AG04449 (cell line): Measurements from ENCODE around the gene ZBTB22.

Experiments used
- CTCF ChIA-PET: fragments of 350-600 bp; formaldehyde crosslinking; extraction: SDS; loops from one replicate; lab custom pipeline; 2021; ENCODE audit warnings: antibody characterized with exemption; lab: Yijun Ruan, JAX
- POLR2A ChIA-PET: fragments of 400-600, 350-600 bp; formaldehyde crosslinking; extraction: SDS; loops from one replicate; lab custom pipeline; 2020; ENCODE audit warnings: antibody characterized with exemption, inconsistent platforms; lab: Yijun Ruan, JAX
- DNase-seq: peaks from one replicate; pipeline ENCODE4 v3.0.0-alpha.2; 2010; ENCODE audit warnings: low read depth, low spot score
- H3K4me3 ChIP-seq: 2 replicates; pipeline ENCODE4 v1.5.1; 2011; ENCODE audit warnings: low read depth, mild to moderate bottlenecking, control low read depth, low read length
- TF ChIP-seq, protein P1 (sequence below): IDR thresholded peaks from one replicate; pipeline ENCODE4 v1.5.1; 2011; ENCODE audit warnings: mild to moderate bottlenecking, moderate library complexity, low read length, control low read depth, inconsistent platforms; ENCODE audit not compliant: insufficient read depth; ENCODE audit errors: missing control alignments

ZBTB22 gene

DNA sequence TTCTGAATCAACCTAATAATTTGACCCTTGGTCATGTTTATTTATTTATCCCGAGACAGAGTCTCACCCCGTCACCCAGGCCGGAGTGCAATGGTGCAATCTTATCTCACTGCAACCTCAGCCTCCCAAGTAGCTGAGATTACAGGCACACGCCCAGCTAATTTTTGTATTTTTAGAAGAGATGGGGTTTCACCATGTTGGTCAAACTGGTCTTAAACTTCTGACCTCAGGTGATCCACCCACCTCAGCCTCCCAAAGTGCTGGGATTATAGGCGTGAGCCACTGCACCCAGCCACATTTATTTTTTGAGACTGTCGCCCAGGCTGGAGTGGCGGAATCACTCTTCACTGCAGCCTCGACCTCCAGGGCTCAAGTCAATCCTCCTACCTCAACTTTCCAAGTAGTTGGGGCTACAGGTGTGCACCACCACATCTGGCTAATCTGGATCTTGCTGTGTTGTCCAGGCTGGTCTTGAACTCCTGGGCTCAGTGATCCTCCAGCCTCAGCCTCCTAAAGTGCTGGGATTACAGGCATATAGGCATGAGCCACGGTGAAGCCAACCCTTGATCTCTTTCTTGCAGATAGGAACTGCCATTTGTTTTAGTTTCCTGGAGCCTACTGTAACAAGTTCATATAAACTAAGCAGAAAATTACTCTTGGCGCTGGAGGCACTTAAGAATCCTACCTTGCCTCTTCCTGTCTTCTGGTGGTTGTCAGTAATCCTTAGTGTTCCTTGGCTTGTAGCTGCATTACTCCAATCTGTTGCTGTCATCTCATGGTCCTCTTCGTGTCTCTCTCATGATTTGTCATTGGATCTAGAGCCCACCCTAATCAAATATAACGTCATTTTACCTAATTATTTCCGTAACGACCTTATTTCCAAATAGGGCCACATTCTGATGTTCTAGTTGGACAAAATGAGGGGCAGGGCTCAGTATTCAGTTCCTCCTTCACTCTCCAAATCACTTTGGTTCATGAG, 43.3 kb downstream of the ZBTB22 start:
- H3K4me3 ChIP-seq: peak overlapping the region; percentile 93
- no peak for DNase-seq
- ChIA-PET POLR2A (no interaction called here), CTCF (interaction anchor here (1.4 to 6.1 kb wide), 2 partner anchors 15 to 117 kb away, joined by 3 to 41 read pairs; partner anchors contain the start of genes PFDN6 and WDR46)
- TF ChIP-seq, protein P1, sequence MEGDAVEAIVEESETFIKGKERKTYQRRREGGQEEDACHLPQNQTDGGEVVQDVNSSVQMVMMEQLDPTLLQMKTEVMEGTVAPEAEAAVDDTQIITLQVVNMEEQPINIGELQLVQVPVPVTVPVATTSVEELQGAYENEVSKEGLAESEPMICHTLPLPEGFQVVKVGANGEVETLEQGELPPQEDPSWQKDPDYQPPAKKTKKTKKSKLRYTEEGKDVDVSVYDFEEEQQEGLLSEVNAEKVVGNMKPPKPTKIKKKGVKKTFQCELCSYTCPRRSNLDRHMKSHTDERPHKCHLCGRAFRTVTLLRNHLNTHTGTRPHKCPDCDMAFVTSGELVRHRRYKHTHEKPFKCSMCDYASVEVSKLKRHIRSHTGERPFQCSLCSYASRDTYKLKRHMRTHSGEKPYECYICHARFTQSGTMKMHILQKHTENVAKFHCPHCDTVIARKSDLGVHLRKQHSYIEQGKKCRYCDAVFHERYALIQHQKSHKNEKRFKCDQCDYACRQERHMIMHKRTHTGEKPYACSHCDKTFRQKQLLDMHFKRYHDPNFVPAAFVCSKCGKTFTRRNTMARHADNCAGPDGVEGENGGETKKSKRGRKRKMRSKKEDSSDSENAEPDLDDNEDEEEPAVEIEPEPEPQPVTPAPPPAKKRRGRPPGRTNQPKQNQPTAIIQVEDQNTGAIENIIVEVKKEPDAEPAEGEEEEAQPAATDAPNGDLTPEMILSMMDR: no peak

DNA sequence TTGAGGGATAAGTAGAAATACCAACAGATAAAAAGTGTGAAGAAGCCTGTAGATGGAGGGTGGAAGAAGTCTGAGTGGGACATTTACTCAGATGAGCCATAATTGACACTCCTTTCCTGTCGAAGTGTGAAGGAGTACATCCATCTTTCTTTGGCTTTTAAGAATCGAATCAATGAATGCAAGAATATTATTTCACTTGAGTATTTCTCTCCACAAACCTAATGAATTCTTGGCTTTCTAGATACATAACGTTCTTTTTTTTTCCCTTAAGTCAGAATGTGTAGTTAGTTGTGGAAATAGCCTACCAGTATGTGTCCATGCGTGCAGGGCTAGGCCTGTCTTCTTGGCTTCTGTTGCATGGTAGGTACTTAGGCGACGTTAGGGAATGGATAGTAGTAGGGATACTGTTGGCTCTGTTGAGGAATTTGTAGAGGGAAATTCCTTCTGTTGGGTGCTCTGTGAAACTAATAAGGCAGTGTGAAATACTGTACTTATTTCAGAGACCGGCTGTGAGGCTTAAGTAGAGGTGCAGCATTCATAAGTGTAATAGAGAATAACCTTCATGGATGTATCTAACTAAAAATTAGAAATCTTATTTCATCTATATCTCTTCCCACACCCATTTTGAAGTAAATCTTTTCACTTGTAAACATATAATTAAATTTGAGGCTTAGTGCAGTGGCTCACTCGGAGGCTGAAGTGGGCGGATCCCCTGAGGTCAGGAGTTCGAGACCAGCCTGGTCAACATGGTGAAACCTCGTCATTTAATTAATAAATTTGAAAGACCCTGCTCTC, 44.2 kb downstream of the ZBTB22 start:
- ChIA-PET POLR2A (no interaction called here), CTCF (interaction anchor here (4.4 kb wide), 1 partner anchor 23 kb away, joined by 29 read pairs; no protein-coding TSS in a partner anchor)
- TF ChIP-seq, protein P1: no peak
- peak overlapping the region; percentile 93 for H3K4me3 ChIP-seq
- DNase-seq: no peak

DNA sequence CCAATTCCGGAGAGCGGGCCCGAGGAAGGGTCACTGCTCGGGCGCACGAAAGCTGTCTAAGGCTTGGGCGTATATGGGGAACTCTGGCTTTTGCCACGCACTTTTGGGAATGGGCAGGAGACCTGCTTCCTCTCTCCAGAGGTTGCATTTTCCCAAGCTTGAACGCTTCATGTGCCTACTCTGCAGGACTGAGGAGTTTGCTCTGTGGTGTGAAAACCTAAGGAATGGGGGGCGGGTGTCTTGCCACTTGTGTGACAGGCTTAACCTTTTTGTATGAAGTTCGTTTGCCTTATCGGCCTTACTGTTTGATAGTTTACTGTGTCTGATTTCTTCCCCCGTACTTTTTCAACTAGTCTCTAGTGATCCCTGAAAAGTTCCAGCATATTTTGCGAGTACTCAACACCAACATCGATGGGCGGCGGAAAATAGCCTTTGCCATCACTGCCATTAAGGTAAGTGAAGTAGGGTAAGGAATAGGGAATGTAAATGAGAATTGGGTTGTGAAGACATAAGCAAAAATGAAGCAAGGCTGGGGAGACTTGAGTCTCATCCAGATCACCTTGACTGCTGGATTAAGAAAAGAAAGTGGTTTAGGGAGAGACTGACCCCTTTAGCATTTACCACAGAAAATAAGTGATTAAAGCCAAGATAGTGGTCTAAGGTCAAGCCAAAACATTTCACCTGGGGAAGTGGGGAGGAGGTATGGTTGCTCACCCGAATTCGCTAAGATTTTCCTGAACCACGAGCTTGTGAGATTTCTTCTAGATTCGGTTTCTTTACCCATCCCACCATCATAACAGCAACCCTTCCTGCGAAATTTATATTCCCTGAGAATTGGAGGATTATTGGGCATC, 45.0 kb downstream of the ZBTB22 start:
- TF ChIP-seq, protein P1: no peak
- POLR2A ChIA-PET: interaction anchor here (0.6 to 1.9 kb wide), 12 partner anchors 9 to 1539 kb away, joined by 3 to 37 read pairs (median 6); partner anchors contain the start of genes PFDN6, RGL2 and WDR46
- peak overlapping the region; percentile 93 for H3K4me3 ChIP-seq
- no peak for DNase-seq
- CTCF ChIA-PET: interaction anchor here (1.2 to 4.4 kb wide), 4 partner anchors 17 to 75 kb away, joined by 3 to 29 read pairs (median 8); partner anchors contain the start of genes PFDN6 and WDR46

DNA sequence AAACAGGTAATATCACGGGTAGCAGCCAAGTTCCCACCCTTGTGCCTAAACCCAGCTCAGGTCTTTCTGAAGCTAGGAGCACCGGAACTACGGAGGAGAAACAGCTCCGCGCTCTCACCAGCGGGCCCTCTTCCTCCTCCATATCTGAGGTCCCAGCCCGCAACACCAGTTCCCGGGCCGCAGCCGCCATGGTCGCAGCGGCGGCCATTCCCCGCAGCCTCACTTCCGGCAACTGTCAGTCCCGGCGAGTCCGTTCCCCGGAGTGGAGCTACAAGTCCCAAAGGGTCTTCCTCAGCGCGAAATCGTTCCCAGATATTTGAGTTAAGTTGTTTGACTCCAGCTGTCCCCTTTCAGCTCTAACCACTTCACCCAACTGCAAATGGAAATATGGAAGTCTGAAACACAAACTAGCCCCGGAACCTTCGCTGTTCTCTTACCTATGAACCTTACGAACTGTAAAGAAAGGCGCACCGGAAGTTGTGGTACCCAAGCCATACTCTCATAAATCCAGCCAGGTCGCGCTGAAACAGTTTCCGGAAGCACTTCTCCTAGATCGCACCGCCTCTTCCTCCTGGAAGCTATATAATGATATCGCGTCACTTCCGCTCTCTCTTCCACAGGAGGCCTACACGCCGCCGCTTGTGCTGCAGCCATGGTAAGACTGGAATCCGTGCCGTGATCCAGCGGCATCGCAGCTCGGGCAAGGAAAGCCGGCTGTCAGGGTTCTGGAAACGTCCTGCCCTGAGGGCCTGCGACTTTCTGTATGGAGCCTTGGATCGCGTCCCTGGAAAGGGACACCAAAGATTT, 45.9 kb downstream of the ZBTB22 start, which contains the start of the genes RPS18 and VPS52:
Gene RPS18, plus strand, starts transcription at position 608 of the 807 bp plus-strand sequence. Its CDS starts 45 bp downstream, at position 653.
Gene VPS52, minus strand, starts transcription at position 409 of the 807 bp plus-strand sequence. Its CDS starts 201 bp downstream, at position 208.
- peak within 1 kb of the TSS; percentile 93 for H3K4me3 ChIP-seq
- ChIA-PET CTCF (interaction anchor here (1.1 to 4.4 kb wide), 5 partner anchors 13 to 74 kb away, joined by 3 to 29 read pairs (median 4); partner anchors contain the start of genes PFDN6 and WDR46), POLR2A (interaction anchor here (0.6 to 1.9 kb wide), 12 partner anchors 8 to 1538 kb away, joined by 3 to 37 read pairs (median 6); partner anchors contain the start of genes PFDN6, RGL2 and WDR46)
- TF ChIP-seq, protein P1: no peak
- DNase-seq: peak; percentile 96
